HAP-1 (cell line): Measurements from ENCODE around the gene OSBPL9.
A peak's percentile ranks its signal among the peaks of the same experiment; 100 is the strongest.
"Not testable (repeated sequence)": the region's sequence is repeated elsewhere in the genome, so short reads cannot be mapped to it uniquely, and the experiment has no call there.

Source experiments
- DNase-seq, 2 experiments: peaks; one replicate each; pipeline ENCODE4 v3.0.0-alpha.2; 2016 to 2020; ENCODE audit warnings: low spot score in 2 of 2
- H3K27me3 ChIP-seq: fragments of 250-450 bp; sonication (Bioruptor Pico); 2 replicates; pipeline ENCODE4 v1.5.1; 2020; ENCODE audit warnings: low read depth, mild to moderate bottlenecking, moderate library complexity
- H3K36me3 ChIP-seq: fragments of 250-450 bp; sonication (Bioruptor Pico); replicated peaks from 2 replicates; pipeline ENCODE4 v1.5.1; 2020; ENCODE audit warnings: mild to moderate bottlenecking
- H3K4me1 ChIP-seq: fragments of 250-450 bp; sonication (Bioruptor Pico); 2 replicates; pipeline ENCODE4 v1.5.1; 2020; ENCODE audit warnings: mild to moderate bottlenecking
- H3K4me3 ChIP-seq: fragments of 250-450 bp; sonication (Bioruptor Pico); 2 replicates; pipeline ENCODE4 v1.5.1; 2020; ENCODE audit warnings: mild to moderate bottlenecking, moderate library complexity
- H3K9me3 ChIP-seq: fragments of 250-450 bp; sonication (Bioruptor Pico); 2 replicates; pipeline ENCODE4 v1.5.1; 2020; ENCODE audit warnings: mild to moderate bottlenecking, moderate library complexity
- in situ Hi-C: fragments of 300-500 bp; cut with MboI; formaldehyde crosslinking; loops from 3 replicates; pipeline ENCODE4 v1.14.3; 2020; ENCODE audit warnings: low sequenced_read_pairs, inconsistent platforms, mixed read lengths

OSBPL9 gene

DNA sequence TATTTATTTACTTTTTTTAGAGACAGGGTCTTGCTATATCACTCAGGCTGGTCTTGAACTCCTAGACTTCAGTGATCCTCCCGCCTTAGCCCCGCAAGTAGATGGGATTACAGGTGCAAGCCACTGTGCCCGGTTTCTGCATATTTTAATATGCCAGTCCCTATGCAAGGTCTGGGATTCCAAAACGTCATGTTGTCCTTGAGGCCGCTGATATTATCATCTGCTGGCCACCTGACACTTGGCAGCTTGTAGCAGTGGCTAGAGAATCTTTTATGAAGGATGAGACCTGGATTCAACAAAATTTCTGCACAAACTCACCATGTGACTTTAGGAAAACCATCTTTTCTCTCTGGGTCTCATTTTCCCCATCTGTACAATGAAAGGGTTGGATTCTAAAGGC is 32.9 kb upstream of the OSBPL9 start:
- H3K36me3 ChIP-seq = no peaks in the 10 kb centered on the region
- in situ Hi-C loops = no loop called here
- H3K27me3 ChIP-seq = no peaks in the 10 kb centered on the region
- H3K4me3 ChIP-seq = no peak overlapping the region
- H3K4me1 ChIP-seq = no peaks in the 10 kb centered on the region
- H3K9me3 ChIP-seq = no peaks in the 10 kb centered on the region
- DNase-seq = no peak

DNA sequence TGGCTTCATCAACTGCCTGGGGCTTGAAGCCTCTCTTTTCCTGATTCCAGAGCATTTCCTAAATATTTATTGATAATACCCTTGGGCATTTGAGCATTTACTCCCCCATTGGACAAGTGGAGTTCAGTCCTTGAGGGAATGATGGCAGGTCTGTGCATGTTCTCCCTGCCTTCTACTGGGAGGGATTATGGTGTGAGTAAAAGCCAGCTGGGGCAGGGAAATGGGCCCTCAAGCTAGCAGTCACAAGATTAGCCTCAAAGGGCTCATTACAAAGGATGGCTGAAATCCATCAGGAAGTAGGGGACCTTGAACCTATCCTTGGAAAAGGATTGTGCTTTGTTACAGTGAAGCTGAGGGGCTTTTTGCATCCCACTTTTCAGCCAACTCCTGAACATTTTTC is 24.2 kb upstream of the OSBPL9 start:
- H3K27me3 ChIP-seq = no peaks in the 10 kb centered on the region

DNA sequence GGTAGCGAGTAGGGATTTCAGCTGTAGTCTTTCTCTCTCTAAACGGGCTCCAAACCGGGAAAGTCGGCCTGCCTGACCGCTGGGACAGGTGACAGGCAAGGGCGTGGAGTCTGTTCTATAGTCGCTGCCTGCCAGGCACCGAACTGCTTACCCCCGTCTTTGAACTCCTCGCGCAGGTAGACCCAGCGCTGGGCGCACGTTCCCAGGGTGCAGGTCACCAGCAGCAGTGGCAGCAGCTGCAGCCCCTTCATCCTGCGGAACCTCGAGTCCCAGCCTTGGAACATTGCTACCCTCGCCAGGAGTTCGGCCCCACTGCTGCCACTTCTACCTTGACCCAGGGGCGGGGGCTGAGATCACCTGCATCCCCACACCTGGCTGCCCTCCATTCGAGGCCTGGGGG is 22.2 kb upstream of the OSBPL9 start:
- in situ Hi-C loops = no loop called here
- H3K4me1 ChIP-seq = 0 out of 2 replicates have a peak, but pooled peaks cover 2% of the 10 kb centered on the region
- no peaks in the 10 kb centered on the region for H3K9me3 ChIP-seq
- H3K4me3 ChIP-seq = no peak overlapping the region
- no peak for DNase-seq
- H3K27me3 ChIP-seq = no peaks in the 10 kb centered on the region
- H3K36me3 ChIP-seq = no peaks in the 10 kb centered on the region

More for the DNA sequence above, 24.2 kb upstream of the OSBPL9 start:
- DNase-seq = peak; percentile 18 to 22
- Histone ChIP-seq H3K4me1 (0 out of 2 replicates have a peak, but pooled peaks cover 2% of the 10 kb centered on the region), H3K4me3 (no peak overlapping the region), H3K9me3 (no peaks in the 10 kb centered on the region), H3K36me3 (no peaks in the 10 kb centered on the region)
- in situ Hi-C loops = no loop called here

DNA sequence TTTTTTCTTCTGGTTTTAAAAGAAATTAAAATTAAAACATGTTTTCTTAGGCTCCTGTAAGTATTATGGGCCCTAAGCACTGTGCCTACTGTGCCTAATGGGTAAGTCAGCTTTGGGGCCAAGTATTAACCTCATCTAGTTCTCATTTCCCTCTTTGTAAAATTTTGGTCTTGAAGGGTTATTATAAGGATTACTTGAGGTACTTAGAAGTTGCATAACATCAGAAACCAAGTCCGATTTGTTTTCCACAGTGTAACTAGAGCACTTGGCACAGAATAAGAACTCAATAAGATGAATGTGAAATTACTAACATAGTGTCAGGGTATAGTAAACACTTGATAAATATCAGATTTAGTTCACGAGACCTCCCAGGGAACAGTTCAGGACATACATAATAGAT is 16.4 kb upstream of the OSBPL9 start:
- no peaks in the 10 kb centered on the region for H3K27me3 ChIP-seq
- DNase-seq = no peak
- H3K36me3 ChIP-seq = no peaks in the 10 kb centered on the region
- in situ Hi-C loops = no loop called here
- peaks cover 6% of the 10 kb centered on the region for H3K4me1 ChIP-seq
- no peak overlapping the region for H3K4me3 ChIP-seq
- no peaks in the 10 kb centered on the region for H3K9me3 ChIP-seq

DNA sequence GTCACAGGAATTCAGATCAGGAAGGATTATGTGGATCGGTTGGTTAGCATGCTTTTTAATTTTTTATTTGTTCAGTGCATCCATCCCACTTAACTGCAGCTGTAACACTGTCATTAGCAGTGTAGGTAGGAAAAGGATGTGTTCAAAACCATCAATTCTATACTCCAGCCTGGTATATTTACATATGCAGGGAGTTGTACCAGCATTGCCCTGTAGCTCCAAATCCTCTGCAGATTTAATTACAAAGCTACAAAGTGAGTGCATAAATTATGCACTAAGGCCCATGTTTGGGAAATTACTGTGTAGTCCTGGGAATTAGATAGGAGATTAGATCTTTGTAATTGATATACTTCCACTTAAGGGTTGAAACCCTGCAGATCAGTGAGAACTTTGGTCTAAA is 15.9 kb upstream of the OSBPL9 start:
- Histone ChIP-seq H3K36me3 (no peaks in the 10 kb centered on the region), H3K27me3 (no peaks in the 10 kb centered on the region), H3K9me3 (no peaks in the 10 kb centered on the region), H3K4me1 (peaks cover 6% of the 10 kb centered on the region), H3K4me3 (no peak overlapping the region)
- in situ Hi-C loops = no loop called here
- peak in 1 of 2 experiments; percentile 30 for DNase-seq

DNA sequence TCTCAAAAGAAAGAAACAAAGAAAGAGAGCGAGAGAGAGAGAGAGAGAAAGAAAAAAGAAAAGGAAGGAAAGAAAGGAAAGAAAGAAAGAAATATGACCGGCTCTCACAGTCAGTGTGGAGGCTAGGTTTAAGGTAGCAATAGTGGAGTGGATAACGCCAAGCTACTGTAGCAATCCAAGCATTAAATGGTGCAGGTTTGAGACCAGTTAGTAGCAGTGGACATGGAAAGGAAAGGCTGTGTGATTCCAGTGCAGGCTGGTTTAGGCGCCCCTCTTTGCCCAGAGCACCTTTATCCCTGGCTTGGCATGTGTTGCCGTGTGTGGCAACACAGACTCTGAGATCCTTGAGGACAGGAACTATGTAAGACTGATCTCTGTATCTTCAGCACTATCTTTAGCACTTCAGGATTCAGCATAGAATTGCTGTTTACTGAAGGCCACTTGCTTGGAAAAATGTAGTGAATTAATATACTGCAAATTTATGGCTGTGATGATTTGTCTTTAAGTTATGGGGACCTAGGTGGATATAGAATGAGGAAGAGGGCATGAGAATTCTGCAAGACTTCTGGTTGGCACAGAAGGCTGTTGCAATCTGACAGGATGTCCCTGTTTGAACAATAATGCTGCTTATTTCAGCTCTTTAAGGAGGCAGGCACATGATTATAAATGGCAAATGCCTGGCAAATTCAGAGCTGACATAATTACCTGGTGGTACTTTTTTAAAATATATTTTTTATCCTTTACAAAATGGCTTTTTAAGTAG is 10.8 kb upstream of the OSBPL9 start:
- DNase-seq = no peak
- H3K9me3 ChIP-seq = no peaks in the 10 kb centered on the region
- H3K4me3 ChIP-seq = no peak overlapping the region
- H3K27me3 ChIP-seq = no peaks in the 10 kb centered on the region
- no peaks in the 10 kb centered on the region for H3K36me3 ChIP-seq
- in situ Hi-C loops = no loop called here
- peaks cover 2% of the 10 kb centered on the region; the same call in 1 of the 2 replicates for H3K4me1 ChIP-seq

DNA sequence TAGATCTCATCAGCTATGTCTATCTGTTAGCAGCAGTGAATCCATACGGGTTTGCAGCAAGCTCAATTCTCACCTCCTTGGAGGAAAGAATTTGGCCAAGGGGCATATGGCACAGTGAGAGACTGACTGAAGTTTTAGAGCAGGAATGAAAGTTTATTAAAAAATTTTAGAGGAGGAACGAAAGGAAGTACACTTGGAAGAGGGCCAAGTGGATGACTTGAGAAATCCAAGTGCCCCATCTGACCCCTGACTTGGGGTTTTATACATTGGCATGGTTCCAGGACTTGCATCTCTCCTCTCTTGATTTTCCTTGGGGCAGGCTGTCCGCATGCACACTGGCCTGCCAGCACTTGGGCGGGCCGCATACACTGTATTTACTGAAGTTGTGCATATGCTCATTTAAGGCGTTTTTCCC is 9.2 kb upstream of the OSBPL9 start:
- H3K36me3 ChIP-seq = no peaks in the 10 kb centered on the region
- H3K9me3 ChIP-seq = no peaks in the 10 kb centered on the region
- no peaks in the 10 kb centered on the region for H3K4me1 ChIP-seq
- H3K27me3 ChIP-seq = no peaks in the 10 kb centered on the region
- in situ Hi-C loops = no loop called here
- DNase-seq = no peak
- no peak overlapping the region for H3K4me3 ChIP-seq

DNA sequence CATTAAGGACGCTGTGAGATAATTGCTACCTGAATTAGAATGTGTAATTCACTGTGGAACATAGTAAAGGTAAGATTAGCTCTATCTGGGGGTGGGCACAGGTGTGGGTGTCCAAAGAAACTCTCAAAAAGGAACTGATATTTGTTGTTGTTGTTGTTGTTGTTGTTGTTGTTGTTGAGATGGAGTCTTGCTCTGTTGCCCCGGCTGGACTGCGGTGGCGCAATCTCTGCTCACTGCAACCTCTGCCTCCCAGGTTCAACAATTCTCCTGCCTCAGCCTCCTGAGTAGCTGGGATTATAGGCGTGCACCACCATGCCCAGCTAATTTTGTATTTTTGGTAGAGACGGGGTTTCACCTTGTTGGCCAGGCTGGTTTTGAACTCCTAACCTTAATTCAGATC is 6.8 kb upstream of the OSBPL9 start:
- H3K27me3 ChIP-seq, H3K36me3 ChIP-seq, H3K9me3 ChIP-seq, H3K4me3 ChIP-seq, DNase-seq, in situ Hi-C loops, H3K4me1 ChIP-seq: not testable (repeated sequence)

DNA sequence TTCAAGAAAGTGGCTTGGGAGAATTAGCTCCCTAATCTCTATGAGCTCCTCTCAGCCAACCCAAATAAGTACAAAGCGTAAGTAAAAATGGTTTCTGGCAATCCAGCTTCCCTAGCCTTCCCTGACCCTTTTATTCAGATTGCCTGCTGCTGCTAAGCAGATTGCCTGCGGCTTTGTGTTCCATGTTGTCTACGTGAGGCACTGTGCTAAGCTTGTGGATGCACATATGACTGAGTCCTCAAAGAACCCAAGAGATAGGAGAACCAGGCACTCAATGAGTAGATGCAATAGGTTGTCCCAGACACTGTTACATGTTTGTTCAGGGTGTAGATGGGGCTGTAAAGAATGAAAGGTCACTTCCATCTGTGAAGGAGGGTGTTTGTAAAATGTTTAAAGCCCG is 6.3 kb upstream of the OSBPL9 start:
- H3K27me3 ChIP-seq = no peaks in the 10 kb centered on the region
- in situ Hi-C loops = no loop called here
- no peaks in the 10 kb centered on the region for H3K36me3 ChIP-seq
- no peaks in the 10 kb centered on the region for H3K9me3 ChIP-seq
- H3K4me1 ChIP-seq = no peaks in the 10 kb centered on the region
- no peak overlapping the region for H3K4me3 ChIP-seq
- DNase-seq = no peak

DNA sequence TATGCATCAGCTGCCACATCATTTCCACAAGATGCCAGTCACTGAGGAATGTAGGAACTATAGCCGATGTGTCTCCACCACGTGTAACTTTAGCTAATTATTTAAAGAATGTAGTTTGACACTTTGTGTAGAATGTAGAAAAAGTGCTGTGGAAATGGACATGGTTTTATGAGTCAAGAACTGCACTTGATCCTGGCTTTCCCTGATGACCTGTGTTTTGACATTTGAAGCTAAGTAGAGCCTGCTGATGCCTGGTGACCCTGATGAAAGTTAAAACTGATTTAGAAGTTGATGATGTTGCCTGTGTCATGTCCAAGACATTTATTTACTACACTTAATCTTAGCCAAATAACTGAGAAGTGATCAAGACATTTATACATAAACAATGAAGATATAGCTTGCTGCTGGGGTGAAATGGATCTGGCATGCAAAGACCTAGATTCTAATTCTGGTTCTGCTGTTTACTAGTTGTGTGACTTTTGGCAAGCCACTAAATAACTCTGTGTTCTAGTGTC is 4.4 kb upstream of the OSBPL9 start:
- H3K4me1 ChIP-seq = no peaks in the 10 kb centered on the region
- in situ Hi-C loops = no loop called here
- DNase-seq = no peak
- no peaks in the 10 kb centered on the region for H3K27me3 ChIP-seq
- H3K4me3 ChIP-seq = no peak overlapping the region
- H3K36me3 ChIP-seq = no peaks in the 10 kb centered on the region
- H3K9me3 ChIP-seq = no peaks in the 10 kb centered on the region

DNA sequence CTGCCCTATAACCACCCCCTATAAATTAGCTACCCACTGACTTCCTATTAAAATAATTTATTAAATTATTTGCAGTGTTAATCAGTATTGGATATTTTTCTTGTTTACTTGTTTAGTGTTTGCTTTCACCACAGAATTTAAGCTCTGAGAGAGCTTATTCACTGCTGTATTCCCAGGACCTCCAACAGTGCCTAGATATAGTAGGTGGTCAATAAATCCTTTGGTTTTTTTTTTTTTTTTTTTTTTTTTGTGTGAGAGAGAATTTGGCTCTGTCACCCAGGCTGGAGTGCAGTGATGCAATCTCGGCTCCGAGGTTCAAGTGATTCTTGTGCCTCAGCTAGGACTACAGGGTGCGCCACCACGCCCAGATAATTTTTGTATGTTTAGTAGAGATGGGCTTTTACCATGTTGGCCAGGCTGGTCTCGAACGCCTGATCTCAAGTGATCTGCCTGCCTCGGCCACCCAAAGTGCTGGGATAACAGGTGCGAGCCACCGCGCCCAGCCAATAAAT is 1.1 kb upstream of the OSBPL9 start:
- Histone ChIP-seq H3K4me1 (peaks cover 9% of the 10 kb centered on the region), H3K36me3 (no peaks in the 10 kb centered on the region), H3K9me3 (no peaks in the 10 kb centered on the region), H3K4me3 (no peak overlapping the region), H3K27me3 (no peaks in the 10 kb centered on the region)
- no peak for DNase-seq
- in situ Hi-C loops = no loop called here

DNA sequence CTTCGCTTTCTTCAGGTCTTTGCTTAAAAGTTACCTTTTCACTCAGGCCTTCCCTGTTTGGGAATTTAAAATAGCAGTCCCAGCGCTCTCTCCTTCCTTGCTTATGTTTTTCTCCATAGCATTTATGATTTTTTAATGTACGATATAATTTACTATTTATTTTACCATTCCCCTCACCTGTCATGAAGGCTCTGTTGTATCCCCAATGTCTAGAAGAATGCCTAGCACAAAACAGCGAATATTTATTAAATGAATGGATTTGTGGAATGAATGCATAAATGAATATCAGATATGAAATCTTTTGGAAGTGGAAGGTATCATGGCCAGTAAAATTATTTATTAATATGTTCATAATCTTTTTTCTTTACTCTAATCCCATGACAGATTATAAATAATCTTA is 402 bp upstream of the OSBPL9 start:
- Histone ChIP-seq H3K4me1 (peaks cover 9% of the 10 kb centered on the region), H3K36me3 (no peaks in the 10 kb centered on the region), H3K27me3 (no peaks in the 10 kb centered on the region), H3K9me3 (no peaks in the 10 kb centered on the region), H3K4me3 (peak overlapping the region; percentile 93)
- in situ Hi-C loops = no loop called here
- no peak for DNase-seq

DNA sequence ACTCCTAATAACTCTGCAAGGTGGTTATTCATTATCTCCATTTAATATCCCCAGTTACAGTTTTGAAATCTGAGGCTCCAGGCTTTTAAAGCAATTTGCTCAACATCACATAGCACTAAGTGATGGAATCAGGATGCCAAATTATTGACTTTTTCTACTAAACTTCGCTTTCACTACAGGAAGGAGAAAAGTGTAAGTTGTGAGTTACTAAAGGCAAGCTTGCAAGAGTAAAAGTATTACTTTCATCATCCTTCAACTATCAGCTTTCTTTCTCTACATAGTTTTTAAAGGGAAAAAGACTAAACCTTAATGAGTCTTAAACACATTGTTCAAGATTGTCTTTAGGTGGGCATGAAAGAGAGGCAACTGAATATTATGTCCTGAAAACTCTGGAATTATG is 1.8 kb downstream of the OSBPL9 start:
- DNase-seq = no peak
- Histone ChIP-seq H3K4me1 (peaks cover 17% of the 10 kb centered on the region), H3K36me3 (no peaks in the 10 kb centered on the region), H3K9me3 (no peaks in the 10 kb centered on the region), H3K27me3 (no peaks in the 10 kb centered on the region), H3K4me3 (no peak overlapping the region)
- in situ Hi-C loops = no loop called here

DNA sequence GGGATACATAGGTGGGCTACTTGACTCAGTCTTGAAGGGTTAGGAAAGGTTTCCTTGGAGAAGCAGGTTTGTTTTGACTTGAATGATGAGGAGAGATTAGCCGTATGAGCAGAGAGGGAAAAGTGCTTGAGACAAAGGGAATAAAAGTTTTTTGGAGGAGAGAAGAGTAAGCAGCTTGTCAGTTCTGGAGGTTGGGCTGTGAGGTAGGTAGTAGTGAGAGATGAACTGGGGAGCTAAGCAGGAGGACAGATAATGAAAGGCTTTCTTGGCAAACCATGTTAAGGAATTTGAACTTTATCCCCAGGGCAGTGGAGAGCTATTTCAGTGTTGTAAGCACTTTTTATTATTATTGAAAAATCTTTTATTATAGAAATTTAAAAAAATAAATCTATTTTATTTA is 3.6 kb downstream of the OSBPL9 start:
- in situ Hi-C loops = no loop called here
- H3K36me3 ChIP-seq = no peaks in the 10 kb centered on the region
- no peak overlapping the region for H3K4me3 ChIP-seq
- H3K9me3 ChIP-seq = no peaks in the 10 kb centered on the region
- DNase-seq = no peak
- no peaks in the 10 kb centered on the region for H3K27me3 ChIP-seq
- peaks cover 32% of the 10 kb centered on the region for H3K4me1 ChIP-seq
